Measurements from ENCODE around the gene RNU6-1.

Gene RNU6-1

DNA sequence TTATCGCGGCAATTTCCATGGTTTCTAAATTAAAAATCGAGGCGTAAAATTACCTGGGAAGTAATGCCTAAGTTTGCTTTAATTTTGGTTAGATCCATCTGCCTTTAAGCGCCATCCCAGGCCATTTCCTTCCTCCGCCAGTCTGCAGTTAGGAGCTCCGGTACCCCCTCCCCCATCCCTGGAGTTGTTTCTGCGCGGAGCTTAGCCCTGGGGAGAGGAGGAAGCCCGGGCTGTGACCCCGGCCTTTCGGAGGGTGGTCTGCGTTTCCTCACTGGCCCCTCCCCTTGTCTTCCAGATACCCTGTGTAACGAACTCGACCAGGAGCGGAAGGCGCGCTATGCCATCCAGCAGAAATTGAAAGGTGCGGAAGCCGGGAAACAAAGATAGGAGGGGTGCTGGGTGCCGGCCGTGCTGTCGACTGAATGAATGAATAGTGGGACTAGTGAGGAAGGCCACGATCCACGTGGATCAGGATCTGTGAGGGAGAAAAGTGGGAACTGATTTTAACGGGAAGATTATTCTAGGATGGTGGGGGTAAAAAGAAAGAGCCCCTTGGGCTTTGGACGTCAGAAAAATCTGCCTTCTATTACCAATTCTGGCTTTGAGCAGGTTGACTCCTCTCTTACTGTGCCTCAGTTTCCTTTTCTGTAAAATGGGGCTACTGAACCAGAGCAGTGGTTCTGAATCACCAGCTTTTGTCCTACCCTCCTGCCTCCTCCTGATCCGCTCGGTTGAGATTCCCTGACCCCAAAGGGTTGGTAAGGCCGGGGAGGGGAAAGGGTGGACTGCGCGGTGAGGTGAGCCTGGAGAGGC, 6.7 kb downstream of the RNU6-1 start:
- peaks cover 30% of the 10 kb centered on the region for H3K4me1 Mint-ChIP-seq (ENCODE audit: low read depth)
- no peaks in the 10 kb centered on the region for H3K9me3 Mint-ChIP-seq
- peak overlapping the region; percentile 49 for H3K27ac Mint-ChIP-seq
- peaks cover 94% of the 10 kb centered on the region for H3K27me3 Mint-ChIP-seq (ENCODE audit: low read depth)
- peak overlapping the region; percentile 66 for H3K4me3 Mint-ChIP-seq
- H3K36me3 Mint-ChIP-seq (ENCODE audit: low read depth), result peaks cover 2% of the 10 kb centered on the region

DNA sequence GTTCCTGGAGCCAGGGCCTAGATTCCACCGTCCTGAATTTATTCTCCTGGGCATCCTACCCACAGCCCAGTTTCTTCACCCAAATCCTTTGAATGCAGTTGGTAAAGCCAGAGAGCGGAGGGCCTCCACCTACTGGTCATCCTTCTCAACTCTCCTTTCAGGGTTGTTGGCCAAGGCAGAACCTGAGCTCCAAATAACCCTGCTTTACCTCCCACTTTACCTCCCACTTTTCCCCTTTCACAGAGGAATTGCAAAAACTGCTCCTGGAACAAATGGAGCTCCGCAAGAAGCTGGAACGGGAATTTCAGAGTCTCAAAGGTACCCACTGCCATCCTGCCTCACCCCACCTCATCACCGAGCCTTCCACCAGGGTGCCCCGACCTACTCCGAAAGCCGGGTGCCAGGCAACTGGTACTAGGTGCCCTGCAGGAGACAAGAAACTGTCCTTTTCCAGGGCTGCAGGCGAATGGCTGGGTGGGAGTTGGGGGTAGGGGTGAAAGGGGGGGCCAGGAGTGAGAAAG, 7.8 kb downstream of the RNU6-1 start:
- Mint-ChIP-seq H3K4me3 (no peak overlapping the region), H3K4me1 (ENCODE audit: low read depth) (peaks cover 27% of the 10 kb centered on the region), H3K9me3 (no peaks in the 10 kb centered on the region), H3K27me3 (ENCODE audit: low read depth) (peaks cover 86% of the 10 kb centered on the region), H3K36me3 (ENCODE audit: low read depth) (peaks cover 2% of the 10 kb centered on the region), H3K27ac (no peak overlapping the region)

DNA sequence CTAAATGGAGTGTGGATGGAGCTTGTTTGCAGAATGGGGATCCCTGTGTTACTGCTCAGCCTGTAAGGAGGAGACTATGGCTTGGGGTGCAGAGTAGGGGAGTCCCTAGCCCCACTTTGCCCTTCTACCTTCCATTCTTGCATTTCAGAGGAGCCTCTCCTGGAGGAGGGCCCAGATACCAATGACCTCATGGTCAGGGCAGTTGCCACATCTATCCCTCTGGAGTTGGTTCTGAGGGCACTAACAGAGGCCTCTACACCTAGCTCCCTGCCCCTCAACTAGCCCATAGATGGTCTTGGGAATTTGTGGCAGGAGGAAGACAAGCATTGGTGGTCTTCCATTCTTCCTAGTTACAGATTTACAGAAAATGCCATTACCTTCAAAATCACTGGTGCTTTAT, 8.5 kb downstream of the RNU6-1 start:
- Mint-ChIP-seq H3K27ac (no peak overlapping the region), H3K9me3 (no peaks in the 10 kb centered on the region), H3K36me3 (ENCODE audit: low read depth) (peaks cover 2% of the 10 kb centered on the region), H3K4me3 (no peak overlapping the region), H3K4me1 (ENCODE audit: low read depth) (peaks cover 26% of the 10 kb centered on the region), H3K27me3 (ENCODE audit: low read depth) (peaks cover 81% of the 10 kb centered on the region)

DNA sequence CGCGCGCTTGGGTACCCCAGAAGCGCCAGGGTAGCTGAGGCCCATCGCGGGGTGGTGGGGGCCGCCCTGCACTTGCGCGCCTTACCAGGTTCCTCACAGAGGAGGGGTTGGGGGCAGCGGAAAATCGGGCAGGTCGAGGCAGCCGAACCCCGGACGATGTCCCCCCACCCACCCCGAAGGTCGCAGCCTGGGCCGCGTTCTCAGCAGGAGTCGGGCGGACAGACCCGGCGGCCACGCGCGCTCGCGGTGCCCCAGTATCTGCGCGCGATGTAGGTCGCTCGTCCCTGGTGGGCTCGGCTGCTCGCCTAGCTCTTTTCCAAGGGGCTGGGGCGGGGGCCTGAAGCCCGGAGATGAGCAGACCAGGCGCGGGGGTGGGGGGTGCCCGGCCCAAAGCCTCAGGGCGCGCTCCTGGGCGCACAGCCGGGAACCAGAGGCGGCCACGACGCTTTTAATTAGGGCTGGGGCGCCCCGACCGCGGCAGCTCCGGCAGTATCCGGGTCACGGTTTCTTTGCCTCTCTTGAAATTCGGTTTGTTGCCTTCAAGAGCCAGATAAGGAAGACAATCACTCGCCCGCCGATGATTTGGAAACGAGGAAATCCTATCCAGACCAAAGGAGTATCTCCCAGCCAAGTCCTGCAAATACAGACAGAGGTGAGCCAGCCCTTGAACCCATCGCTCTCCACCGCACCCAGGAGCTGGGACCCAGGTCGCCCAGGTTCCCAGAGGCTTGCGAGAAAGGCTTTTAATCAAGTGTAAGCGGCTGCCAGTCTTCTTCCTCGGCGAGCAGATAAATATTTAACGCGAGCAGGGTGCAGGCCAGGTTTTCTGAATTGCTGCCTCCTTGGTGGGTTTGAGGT, 10.0 kb downstream of the RNU6-1 start:
- Mint-ChIP-seq H3K9me3 (no peaks in the 10 kb centered on the region), H3K36me3 (ENCODE audit: low read depth) (no peaks in the 10 kb centered on the region), H3K27me3 (ENCODE audit: low read depth) (peaks cover 79% of the 10 kb centered on the region), H3K4me3 (no peak overlapping the region), H3K27ac (peak overlapping the region; percentile 26), H3K4me1 (ENCODE audit: low read depth) (peaks cover 22% of the 10 kb centered on the region)

DNA sequence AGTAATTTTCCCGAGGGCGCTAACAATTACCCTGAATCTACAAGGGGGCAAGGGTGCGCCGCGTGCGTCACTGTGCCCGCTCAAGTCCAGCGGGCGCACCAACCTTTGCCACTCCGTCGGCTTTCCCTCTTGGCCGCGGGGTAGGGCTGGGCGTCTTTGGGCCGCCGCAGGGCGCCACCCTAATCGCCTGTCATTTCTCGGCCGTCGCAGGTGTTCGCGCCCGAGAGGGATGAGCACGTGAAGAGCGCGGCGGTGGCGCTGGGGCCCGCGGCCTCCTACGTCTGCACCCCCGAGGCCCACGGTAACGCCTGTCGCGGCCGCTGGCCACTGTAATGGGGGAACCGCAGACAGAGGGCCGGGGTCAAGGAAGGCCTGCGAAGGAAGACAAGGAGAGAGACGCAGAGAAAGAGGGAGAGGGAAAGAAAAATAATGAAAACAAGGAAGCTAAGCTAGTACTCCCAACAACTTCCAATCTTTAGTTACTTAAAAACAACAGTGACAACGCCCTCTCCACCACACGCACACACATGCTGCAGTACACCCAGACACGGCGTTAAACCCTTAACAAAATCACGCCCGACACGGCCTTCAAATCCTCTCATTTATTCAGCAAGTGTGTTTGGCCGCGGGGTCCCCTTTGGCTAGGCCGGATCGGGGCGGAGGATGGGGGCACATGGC, 10.7 kb downstream of the RNU6-1 start:
- H3K4me3 Mint-ChIP-seq, result no peak overlapping the region
- H3K27ac Mint-ChIP-seq, result peak overlapping the region; percentile 36
- no peaks in the 10 kb centered on the region for H3K36me3 Mint-ChIP-seq (ENCODE audit: low read depth)
- peaks cover 22% of the 10 kb centered on the region for H3K4me1 Mint-ChIP-seq (ENCODE audit: low read depth)
- H3K9me3 Mint-ChIP-seq, result no peaks in the 10 kb centered on the region
- peaks cover 80% of the 10 kb centered on the region for H3K27me3 Mint-ChIP-seq (ENCODE audit: low read depth)

DNA sequence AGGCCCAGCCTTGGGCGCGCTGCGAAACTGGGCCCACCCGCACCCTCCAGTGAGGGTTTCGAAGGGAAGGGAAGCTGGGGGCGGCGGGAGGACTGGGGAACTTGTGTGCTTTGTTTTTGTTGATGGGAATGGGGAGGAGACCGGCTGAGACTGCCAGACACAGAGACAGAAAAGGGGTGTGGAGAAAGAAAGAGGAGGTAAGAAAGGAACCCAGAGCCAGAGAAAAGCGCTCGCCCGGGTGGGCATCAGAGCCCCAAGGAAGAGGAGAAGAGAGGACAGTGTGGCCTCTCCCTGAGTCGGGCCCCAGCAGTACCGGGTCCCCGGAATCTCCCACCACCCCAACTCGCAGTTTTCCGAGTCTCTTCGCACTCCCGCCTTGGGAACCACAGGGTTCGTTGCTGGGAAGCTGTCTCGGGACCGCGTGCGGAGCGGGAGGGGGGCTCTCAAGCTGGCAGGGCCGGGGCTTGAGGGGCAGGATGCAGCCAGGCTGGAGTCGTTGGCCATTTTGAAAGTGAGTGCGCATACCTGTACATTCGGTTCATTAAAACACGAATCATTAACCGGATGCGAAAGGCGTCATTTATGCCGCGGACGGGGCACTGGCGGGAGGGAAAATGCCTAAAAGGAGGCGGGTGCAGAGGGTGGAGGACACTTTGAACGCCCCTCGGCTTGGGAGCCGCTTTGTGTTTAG, 11.4 kb downstream of the RNU6-1 start:
- Mint-ChIP-seq H3K4me1 (ENCODE audit: low read depth) (peaks cover 23% of the 10 kb centered on the region), H3K9me3 (no peaks in the 10 kb centered on the region), H3K36me3 (ENCODE audit: low read depth) (no peaks in the 10 kb centered on the region), H3K4me3 (no peak overlapping the region), H3K27ac (peak overlapping the region; percentile 81), H3K27me3 (ENCODE audit: low read depth) (peaks cover 80% of the 10 kb centered on the region)

DNA sequence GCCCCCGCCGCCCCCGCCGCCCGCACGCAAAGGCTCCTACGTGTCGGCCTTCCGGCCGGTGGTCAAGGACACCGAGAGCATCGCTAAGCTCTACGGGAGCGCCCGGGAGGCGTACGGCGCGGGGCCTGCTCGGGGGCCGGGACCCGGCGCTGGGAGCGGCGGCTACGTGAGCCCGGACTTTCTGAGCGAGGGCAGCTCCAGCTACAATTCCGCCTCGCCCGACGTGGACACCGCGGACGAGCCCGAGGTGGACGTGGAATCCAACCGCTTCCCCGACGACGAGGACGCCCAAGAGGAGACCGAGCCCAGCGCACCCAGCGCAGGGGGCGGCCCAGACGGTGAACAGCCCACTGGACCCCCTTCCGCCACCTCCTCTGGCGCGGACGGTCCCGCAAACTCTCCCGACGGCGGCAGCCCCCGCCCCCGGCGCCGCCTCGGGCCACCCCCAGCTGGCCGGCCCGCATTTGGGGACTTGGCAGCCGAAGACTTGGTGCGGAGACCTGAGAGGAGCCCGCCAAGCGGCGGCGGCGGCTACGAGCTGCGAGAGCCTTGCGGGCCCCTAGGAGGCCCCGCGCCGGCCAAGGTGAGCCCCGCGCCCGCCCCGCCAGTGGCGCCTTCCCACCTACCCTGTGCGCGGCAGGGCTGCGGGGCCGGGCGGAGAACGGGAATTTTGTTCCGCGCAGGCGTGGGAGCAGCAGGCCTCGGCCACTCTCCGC, 12.1 kb downstream of the RNU6-1 start:
- Mint-ChIP-seq H3K4me3 (no peak overlapping the region), H3K27me3 (ENCODE audit: low read depth) (peaks cover 77% of the 10 kb centered on the region), H3K27ac (no peak overlapping the region), H3K4me1 (ENCODE audit: low read depth) (peaks cover 18% of the 10 kb centered on the region), H3K36me3 (ENCODE audit: low read depth) (no peaks in the 10 kb centered on the region), H3K9me3 (no peaks in the 10 kb centered on the region)

DNA sequence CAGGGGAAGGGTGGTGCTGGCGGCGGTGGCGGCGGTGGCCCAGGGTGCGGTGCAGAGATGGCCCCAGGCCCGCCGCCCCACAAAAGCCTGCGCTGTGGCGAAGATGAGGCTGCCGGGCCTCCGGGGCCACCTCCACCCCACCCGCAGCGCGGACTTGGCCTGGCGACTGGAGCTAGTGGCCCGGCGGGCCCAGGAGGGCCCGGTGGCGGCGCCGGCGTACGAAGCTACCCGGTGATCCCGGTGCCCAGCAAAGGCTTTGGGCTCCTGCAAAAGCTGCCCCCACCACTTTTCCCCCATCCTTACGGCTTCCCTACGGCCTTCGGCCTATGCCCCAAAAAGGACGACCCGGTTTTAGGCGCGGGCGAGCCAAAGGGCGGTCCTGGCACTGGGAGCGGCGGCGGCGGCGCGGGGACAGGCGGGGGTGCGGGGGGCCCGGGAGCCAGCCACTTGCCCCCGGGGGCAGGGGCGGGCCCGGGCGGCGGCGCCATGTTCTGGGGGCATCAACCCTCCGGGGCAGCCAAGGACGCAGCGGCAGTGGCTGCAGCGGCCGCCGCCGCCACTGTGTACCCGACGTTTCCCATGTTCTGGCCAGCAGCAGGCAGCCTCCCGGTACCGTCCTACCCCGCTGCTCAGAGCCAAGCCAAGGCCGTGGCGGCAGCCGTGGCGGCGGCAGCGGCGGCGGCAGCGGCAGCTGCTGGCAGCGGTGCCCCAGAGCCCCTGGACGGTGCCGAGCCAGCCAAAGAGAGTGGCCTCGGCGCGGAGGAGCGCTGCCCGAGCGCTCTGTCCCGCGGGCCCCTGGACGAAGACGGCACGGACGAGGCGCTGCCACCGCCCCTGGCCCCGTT, 12.9 kb downstream of the RNU6-1 start:
- Mint-ChIP-seq H3K27ac (no peak overlapping the region), H3K27me3 (ENCODE audit: low read depth) (peaks cover 77% of the 10 kb centered on the region), H3K9me3 (no peaks in the 10 kb centered on the region), H3K4me3 (no peak overlapping the region), H3K4me1 (ENCODE audit: low read depth) (peaks cover 23% of the 10 kb centered on the region), H3K36me3 (ENCODE audit: low read depth) (no peaks in the 10 kb centered on the region)

DNA sequence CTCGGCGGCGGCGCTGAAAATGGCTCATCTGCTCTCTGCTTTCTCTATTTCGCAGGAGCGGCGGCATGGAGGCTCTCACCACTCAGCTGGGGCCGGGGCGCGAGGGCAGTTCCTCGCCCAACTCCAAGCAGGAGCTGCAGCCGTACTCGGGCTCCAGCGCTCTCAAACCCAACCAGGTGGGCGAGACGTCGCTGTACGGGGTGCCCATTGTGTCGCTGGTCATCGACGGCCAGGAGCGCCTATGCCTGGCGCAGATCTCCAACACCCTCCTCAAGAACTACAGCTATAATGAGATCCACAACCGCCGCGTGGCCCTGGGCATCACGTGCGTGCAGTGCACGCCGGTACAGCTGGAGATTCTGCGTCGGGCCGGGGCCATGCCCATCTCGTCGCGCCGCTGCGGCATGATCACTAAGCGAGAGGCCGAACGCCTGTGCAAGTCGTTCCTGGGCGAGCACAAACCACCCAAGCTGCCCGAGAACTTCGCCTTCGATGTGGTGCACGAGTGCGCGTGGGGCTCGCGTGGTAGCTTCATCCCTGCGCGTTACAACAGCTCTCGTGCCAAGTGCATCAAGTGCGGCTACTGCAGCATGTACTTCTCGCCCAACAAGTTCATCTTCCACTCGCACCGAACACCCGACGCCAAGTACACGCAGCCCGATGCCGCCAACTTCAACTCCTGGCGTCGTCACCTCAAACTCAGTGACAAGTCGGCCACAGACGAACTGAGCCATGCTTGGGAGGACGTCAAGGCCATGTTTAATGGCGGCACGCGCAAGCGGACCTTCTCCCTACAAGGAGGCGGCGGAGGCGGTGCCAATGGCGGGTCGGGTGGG, 13.7 kb downstream of the RNU6-1 start:
- peak overlapping the region; percentile 25 for H3K4me3 Mint-ChIP-seq
- H3K27me3 Mint-ChIP-seq (ENCODE audit: low read depth), result peaks cover 77% of the 10 kb centered on the region
- H3K4me1 Mint-ChIP-seq (ENCODE audit: low read depth), result peaks cover 23% of the 10 kb centered on the region
- peak overlapping the region; percentile 87 for H3K27ac Mint-ChIP-seq
- H3K9me3 Mint-ChIP-seq, result no peaks in the 10 kb centered on the region
- H3K36me3 Mint-ChIP-seq (ENCODE audit: low read depth), result peaks cover 4% of the 10 kb centered on the region

DNA sequence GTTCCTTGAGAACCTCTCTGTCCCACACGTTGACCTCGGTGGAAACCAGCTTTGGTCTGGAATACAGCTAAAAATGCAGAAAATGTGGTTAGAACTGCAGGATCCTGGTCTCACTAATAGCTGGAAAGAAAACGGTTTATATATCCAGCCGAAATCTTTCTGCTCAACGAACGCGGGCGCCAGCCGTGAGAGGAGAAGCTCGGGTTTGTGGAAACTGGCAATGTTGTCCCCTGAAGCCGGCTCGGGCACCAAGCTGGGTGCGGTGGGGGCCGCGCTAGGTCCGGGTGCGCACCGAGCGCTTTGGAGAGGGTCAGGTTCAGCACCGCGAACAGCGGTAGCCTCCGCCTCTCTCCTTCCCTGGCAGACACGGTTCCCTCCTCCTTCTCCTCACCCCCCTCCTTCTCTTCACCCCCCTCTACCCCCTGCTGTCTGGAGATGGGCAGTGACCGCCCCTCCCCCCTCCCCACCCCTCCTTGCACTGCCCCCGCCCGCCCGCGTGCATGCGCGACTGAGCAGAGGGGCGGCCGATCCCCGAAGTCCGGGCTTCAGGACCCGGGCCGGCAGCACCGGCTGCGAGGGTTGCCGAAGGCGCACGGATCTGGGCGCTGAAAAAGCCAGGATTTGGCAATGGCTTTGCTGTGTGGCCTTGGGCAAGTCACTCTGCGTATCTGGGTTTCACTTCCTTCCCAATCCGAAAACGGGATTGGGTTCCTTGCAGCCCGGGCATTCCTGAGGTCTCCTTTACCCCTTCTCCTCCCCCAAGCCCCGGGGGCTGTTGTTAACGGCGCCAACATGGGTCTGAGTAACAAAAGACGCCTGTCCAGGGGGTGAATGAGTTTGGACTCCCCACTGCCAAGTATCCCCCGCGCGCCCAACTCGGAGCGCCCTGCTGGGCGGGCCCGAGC, 14.6 kb downstream of the RNU6-1 start, which contains the start of gene SKOR1:
Gene SKOR1, plus strand, starts transcription at position 534 of the 905 bp plus-strand sequence. Its CDS starts 94 bp downstream, at position 628.
- Mint-ChIP-seq H3K27ac (peak within 1 kb of the TSS; percentile 87), H3K4me3 (peak within 1 kb of the TSS; percentile 25), H3K4me1 (ENCODE audit: low read depth) (peaks cover 23% of the 10 kb centered on the region), H3K9me3 (no peaks in the 10 kb centered on the region), H3K27me3 (ENCODE audit: low read depth) (peaks cover 77% of the 10 kb centered on the region), H3K36me3 (ENCODE audit: low read depth) (peaks cover 4% of the 10 kb centered on the region)

DNA sequence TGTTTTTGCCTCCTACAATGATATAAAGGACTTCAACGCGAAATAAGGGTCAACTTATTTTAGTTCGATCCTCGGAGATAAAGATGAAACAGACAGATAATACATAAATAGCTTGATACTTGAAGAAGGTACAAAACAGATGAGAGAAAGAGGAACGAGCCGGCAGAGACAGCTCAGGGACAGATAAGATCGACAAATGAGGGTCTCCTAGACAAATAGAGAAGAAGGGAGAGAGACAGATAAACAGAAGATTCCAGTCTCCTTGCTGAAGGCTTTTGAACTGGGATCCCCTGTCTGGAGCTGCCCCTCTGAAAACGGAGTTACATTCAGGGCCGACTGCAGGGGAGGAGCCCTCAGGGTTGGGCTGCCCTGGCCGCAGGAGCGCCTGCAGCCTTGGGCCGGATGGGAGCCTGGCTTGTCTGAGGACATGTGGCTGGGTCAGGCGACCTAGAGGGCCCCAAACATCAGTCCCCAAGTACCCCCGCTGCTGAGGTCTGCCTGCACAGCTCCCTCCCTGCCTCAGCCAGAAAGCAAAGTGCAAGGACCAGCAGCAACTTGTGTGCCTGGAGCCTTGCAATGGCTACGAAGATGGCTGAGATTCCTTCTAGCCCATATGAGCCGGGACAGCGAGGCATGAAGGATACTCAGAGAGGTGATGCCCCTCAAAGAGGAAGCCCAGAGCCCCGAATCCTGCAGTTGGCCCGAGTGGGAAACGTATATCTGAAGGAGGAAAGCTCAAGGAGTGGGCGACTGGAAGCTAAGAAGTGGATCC, 15.5 kb downstream of the RNU6-1 start:
- peak overlapping the region; percentile 67 for H3K4me3 Mint-ChIP-seq

More for the DNA sequence above, 15.5 kb downstream of the RNU6-1 start:
- H3K27me3 Mint-ChIP-seq (ENCODE audit: low read depth), result peaks cover 80% of the 10 kb centered on the region
- peaks cover 4% of the 10 kb centered on the region for H3K36me3 Mint-ChIP-seq (ENCODE audit: low read depth)
- H3K27ac Mint-ChIP-seq, result peak overlapping the region; percentile 69
- no peaks in the 10 kb centered on the region for H3K9me3 Mint-ChIP-seq
- peaks cover 23% of the 10 kb centered on the region for H3K4me1 Mint-ChIP-seq (ENCODE audit: low read depth)
